Tongue (tissue), 3 donors: ENCODE measurements around the gene GIGYF2. TPM values are rescaled to one million over a fixed set of nuclear protein-coding genes. Genes with fewer than 3 reads are reported as not detected.
"Not testable (repeated sequence)": the region's sequence is repeated elsewhere in the genome, so short reads cannot be mapped to it uniquely, and the experiment has no call there.

Experiments used
- DNase-seq: peaks from one replicate; pipeline ENCODE4 v3.0.0-alpha.2; 2015
- small RNA-seq: library from RNA; depleted of rRNA; stranded (forward); fragments of <200 nt; gene quantifications from one replicate; pipeline ENCODE3, GENCODE V24; 2014; ENCODE audit warnings: low replicate concordance
- total RNA-seq: library from RNA; depleted of rRNA; stranded (reverse); fragments of >200 nt; gene quantifications from one replicate; pipeline ENCODE4 v1.2.3, GENCODE V29; 2014

The GIGYF2 gene
- total RNA-seq, 1 donor from 2014 or later = 102 TPM

- DNase-seq = no peak
These were observed 199.0 kb downstream of the GIGYF2 start for GRCh38 chr2:232896111-232896510.

- no peak for DNase-seq
These were observed 199.8 kb downstream of the GIGYF2 start for GRCh38 chr2:232896720-232897597.

GRCh38 chr2:232897598-232898408 is 200.7 kb downstream of the GIGYF2 start:
- no peak for DNase-seq

GRCh38 chr2:232898592-232899543 is 201.7 kb downstream of the GIGYF2 start:
- DNase-seq = peak; percentile 22

- DNase-seq = no peak
These were observed 203.9 kb downstream of the GIGYF2 start for GRCh38 chr2:232900811-232901735.

- DNase-seq = no peak
These were observed 204.8 kb downstream of the GIGYF2 start for GRCh38 chr2:232901736-232902578.

- DNase-seq = no peak
These were observed 206.9 kb downstream of the GIGYF2 start for GRCh38 chr2:232903989-232904388.

GRCh38 chr2:232906867-232907717 is 210.0 kb downstream of the GIGYF2 start:
- DNase-seq = not testable (repeated sequence)

GRCh38 chr2:232907718-232908085 is 210.6 kb downstream of the GIGYF2 start:
- DNase-seq = not testable (repeated sequence)

GRCh38 chr2:232908695-232909094 is 211.6 kb downstream of the GIGYF2 start:
- DNase-seq = no peak

Small RNA genes lying within 50 kb of the gene (small RNA-seq; reads per million reads assigned to genes)
- gene RF00019 (not detected), gene RN7SL359P (0.08 reads per million), gene RNU6-107P (not detected)

Other genes starting within 250 kb of the GIGYF2 start
- gene ALPI, start 241.2 kb upstream of the GIGYF2 start, total RNA-seq = not detected
- 0.31 TPM for gene ECEL1, start 209.5 kb upstream of the GIGYF2 start, total RNA-seq
- 0.82 TPM for gene PRSS56, start 176.9 kb upstream of the GIGYF2 start, total RNA-seq
- gene CHRND, start 171.2 kb upstream of the GIGYF2 start, total RNA-seq = 34.2 TPM
- gene CHRNG, start 157.6 kb upstream of the GIGYF2 start, total RNA-seq = 19.5 TPM
- gene TIGD1, start 146.8 kb upstream of the GIGYF2 start, total RNA-seq = 4.6 TPM
- gene EIF4E2, start 146.6 kb upstream of the GIGYF2 start, total RNA-seq = 127 TPM
- 4.9 TPM for gene EFHD1, start 63.7 kb upstream of the GIGYF2 start, total RNA-seq
- not detected for gene KCNJ13, start 79.2 kb downstream of the GIGYF2 start, total RNA-seq
- gene SNORC, start 172.9 kb downstream of the GIGYF2 start, total RNA-seq = 0.41 TPM